Hypothalamus (tissue), 51 donors: ENCODE results near the gene PLAC8.
"Not testable (repeated sequence)": the region's sequence is repeated elsewhere in the genome, so short reads cannot be mapped to it uniquely, and the experiment has no call there.

ENCODE experiments used
- DNase-seq, 51 donors: peaks; one replicate each; lab custom pipeline; 2025; lab: John Stamatoyannopoulos, UW

PLAC8 gene

GRCh38 chr4:83074086-83074704, 40.3 kb downstream of the PLAC8 start:
- peak in 5 of 51 donors; percentile 0 to 52 (median 11) for DNase-seq

DNA sequence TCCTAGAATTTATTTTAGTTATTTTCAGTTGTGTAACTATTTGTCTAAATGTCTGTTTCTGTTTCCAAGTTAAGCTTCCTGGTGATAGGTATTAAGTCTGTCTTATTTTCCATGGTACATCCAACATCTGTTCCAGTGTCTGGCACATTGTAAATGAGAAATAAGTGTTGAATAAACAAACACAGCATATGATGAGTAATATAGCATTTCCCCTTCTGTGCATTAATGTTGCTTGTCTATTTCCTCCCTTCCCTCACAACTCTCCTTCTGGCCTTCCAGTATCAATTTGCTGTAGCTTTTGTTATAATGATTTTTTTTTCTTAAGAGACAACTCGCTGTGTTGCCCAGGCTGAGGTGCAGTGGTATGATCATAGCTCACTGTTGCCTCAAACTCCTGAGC, 43.4 kb downstream of the PLAC8 start:
- no peak for DNase-seq

GRCh38 chr4:83067058-83067639, 47.4 kb downstream of the PLAC8 start:
- DNase-seq: no peak

- DNase-seq: no peak
Measured at GRCh38 chr4:83065266-83065665, 49.3 kb downstream of the PLAC8 start.

GRCh38 chr4:83062739-83063138, 51.8 kb downstream of the PLAC8 start:
- DNase-seq: no peak

- no peak for DNase-seq
Measured at GRCh38 chr4:83054928-83055327, 59.6 kb downstream of the PLAC8 start.

DNA sequence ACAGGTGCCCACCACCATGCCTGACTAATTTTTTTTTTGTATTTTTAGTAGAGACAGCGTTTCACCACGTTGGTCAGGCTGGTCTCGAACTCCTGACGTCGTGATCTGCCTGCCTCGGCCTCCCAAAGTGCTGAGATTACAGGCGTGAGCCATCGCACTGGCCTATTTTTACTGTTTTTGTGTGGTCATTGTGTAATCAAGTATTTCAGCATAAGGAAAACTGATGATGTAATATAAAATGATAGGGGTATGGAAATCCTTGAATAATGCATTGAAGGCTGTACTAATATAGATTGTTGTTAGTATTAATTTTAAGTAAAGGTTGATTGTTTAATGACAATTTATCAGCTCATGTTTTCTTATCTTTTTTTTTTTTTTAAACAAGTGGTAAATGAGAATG, 65.7 kb downstream of the PLAC8 start:
- not testable (repeated sequence) for DNase-seq

DNA sequence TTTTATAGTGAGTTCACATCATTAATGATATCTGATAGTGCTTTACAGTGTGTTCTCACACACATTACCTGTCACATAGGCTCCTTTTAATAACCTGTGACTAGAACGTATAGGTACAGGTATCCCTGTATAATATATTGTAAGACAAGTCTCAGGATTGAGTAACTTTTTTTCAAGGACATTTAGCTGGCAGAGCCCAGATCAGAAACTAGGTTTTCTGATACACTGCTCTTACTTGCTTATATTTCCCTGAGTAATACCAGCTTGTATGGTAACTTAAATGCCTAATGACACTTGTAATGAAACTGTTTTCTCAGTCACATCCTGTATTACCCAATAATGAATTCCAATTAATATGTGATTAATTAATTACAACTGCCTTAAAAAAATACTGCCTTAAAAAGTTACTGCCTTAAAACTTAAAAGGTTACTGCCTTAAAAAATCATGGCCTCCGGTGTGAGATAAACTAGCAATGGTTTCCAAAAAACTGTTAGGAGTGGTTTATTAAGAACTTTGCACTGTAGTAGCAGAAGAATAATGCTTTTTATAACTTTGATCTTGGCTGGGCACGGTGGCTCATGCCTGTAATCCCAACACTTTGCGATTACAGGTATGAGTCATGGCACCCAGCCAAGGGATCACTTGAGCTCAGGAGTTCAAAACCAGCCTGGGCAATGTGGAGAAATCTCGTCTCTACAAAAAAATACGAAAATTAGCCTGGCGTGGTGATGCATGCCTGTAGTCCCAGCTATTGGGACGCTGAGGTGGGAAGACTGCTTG, 67.6 kb downstream of the PLAC8 start:
- DNase-seq: no peak

DNA sequence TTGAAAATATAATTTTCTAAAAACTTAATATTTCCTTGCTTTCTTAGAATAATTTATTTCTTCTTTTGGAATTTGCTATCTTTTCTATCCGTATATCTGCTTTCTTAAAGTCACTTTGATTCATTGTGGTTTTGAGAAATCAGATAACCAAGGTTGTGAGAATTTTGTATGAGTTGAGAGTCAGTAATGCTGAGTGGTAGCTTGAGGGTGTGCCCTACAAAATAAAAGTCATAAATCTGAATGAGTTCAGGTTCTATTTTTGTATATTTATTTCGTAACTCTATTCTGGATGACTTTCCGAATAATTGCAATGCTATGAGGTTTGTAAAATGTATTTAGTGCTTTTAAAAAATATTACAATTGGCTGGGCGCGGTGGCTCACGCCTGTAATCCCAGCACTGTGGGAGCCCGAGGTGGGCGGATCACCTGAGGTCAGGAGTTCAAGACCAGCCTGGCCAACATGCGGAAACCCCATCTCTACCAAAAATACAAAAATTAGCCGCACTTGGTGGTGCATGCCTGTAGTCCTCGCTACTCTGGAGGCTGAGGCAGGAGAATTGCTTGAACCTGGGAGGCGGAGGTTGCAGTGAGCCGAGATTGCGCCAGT, 70.6 kb downstream of the PLAC8 start:
- DNase-seq: no peak

DNA sequence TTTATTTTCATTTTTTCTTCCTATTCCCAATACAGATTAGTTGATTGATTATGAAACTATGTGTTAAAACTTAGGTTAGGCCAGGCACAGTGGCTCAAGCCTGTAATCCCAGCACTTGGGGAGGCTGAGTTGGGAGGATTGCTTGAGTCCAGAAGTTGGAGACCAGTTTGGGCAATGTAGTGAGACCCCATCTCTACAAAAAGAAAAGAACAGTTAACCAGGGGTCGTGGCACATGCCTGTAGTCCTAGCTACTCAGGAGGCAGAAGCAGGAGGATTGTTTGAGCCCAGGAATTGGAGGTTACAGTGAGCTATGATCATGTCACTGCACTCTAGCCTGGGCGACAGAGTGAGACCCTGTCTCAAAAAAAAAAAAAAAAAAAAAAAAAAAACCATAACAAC, 71.4 kb downstream of the PLAC8 start:
- DNase-seq: not testable (repeated sequence)

DNA sequence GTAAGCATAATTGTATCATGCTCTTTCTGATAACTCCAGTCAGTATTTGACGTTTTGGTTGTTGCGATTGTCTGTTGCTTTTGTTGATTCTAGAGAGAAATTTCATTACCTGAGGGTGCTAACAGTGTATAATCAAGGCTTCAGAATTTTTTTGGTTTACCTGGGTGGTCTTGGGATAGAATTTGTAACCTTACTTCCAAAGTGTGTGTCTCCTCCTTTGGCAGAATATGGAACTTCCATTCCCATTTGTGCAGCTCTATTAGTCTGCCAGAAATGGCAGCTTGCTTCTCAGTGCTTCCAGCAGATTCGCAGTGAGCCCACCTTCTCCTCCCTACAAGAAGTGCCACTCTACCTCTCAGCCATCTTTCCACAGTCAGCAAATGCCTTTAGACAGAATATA, 74.3 kb downstream of the PLAC8 start:
- no peak for DNase-seq
